K562 (cell line): ENCODE results near the gene BFSP1. TPM values are rescaled to one million over a fixed set of nuclear protein-coding genes. Genes with fewer than 3 reads are reported as not detected.

Experiments used
- CBX3 ChIP-seq, 2 experiments: IDR thresholded peaks; 1 replicate in 1 of 2; 2 replicates in 1 of 2; pipeline ENCODE4 v1.6.1; 2012; ENCODE audit warnings: inconsistent platforms in 2 of 2, low read length in 2 of 2, borderline replicate concordance in 1 of 2, control low read depth in 1 of 2
- CEBPZ ChIP-seq: fragments of 150-350 bp; IDR thresholded peaks from 2 replicates; pipeline ENCODE4 v1.6.1; 2014; ENCODE audit warnings: low read depth, mild to moderate bottlenecking, low read length, borderline replicate concordance
- CREM ChIP-seq: IDR thresholded peaks from 2 replicates; pipeline ENCODE4 v1.6.1; 2014; ENCODE audit warnings: antibody characterized with exemption, low read depth
- CTBP1 ChIP-seq: fragments of 450-650 bp; IDR thresholded peaks from 2 replicates; pipeline ENCODE4 v1.6.1; 2016; ENCODE audit warnings: borderline replicate concordance
- FOXM1 ChIP-seq, 2 experiments: fragments of 450-650 bp in 1 of 2; sonication (generic) in 1 of 2; formaldehyde crosslinking in 1 of 2; IDR thresholded peaks; 2 replicates each; pipeline versions ENCODE4 v1.6.1 to v1.9.0; 2017 to 2022; ENCODE audit warnings: low read depth in 2 of 2, mild to moderate bottlenecking in 2 of 2, missing genetic modification reagents in 1 of 2, moderate library complexity in 1 of 2
- GATAD2A ChIP-seq: fragments of 450-650 bp; IDR thresholded peaks from 2 replicates; pipeline ENCODE4 v1.6.1; 2017
- HDAC3 ChIP-seq: fragments of 450-650 bp; IDR thresholded peaks from 2 replicates; pipeline ENCODE4 v1.6.1; 2018; ENCODE audit warnings: borderline replicate concordance, mild to moderate bottlenecking, moderate library complexity; ENCODE audit not compliant: partially characterized antibody
- MED1 ChIP-seq: sonication (generic); formaldehyde crosslinking; IDR thresholded peaks from 2 replicates; pipeline ENCODE4 v1.8.1; 2023; ENCODE audit warnings: missing genetic modification reagents, borderline replicate concordance
- MNT ChIP-seq, 2 experiments: fragments of 450-650 bp; conservative IDR thresholded peaks; 2 replicates each; pipeline ENCODE4 v1.6.1; 2017; ENCODE audit warnings: mild to moderate bottlenecking in 2 of 2, moderate library complexity in 2 of 2
- NFE2 ChIP-seq: IDR thresholded peaks from 2 replicates; pipeline ENCODE4 v1.6.1; 2014; ENCODE audit warnings: antibody characterized with exemption, low read depth
- POLR2G ChIP-seq: fragments of 200-400 bp; formaldehyde crosslinking; IDR thresholded peaks from 2 replicates; pipeline ENCODE4 v1.6.1; 2017; ENCODE audit warnings: low read depth, mild to moderate bottlenecking, antibody characterized with exemption, low read length, moderate library complexity
- SRSF1 ChIP-seq: fragments of 200-400 bp; formaldehyde crosslinking; IDR thresholded peaks from 2 replicates; pipeline ENCODE4 v1.6.1; 2017; ENCODE audit warnings: mild to moderate bottlenecking, low read depth, low read length, moderate library complexity
- UBTF ChIP-seq, 2 experiments: IDR thresholded peaks; 2 replicates each; pipeline ENCODE4 v1.6.1; 2012; ENCODE audit warnings: improper control_type of control experiment in 2 of 2, low read depth in 2 of 2, low read length in 2 of 2, borderline replicate concordance in 1 of 2
- ZBED1 ChIP-seq: IDR thresholded peaks from 2 replicates; pipeline ENCODE4 v1.6.1; 2014
- ZNF134 ChIP-seq: fragments of 250-450 bp; sonication (Bioruptor Pico); conservative IDR thresholded peaks from 2 replicates; pipeline ENCODE4 v1.4.0; 2020
- ZNF3 ChIP-seq: fragments of 250-450 bp; sonication (Bioruptor Pico); IDR thresholded peaks from 2 replicates; pipeline ENCODE4 v1.5.0; 2021; ENCODE audit warnings: mild to moderate bottlenecking, moderate library complexity
- ZNF431 ChIP-seq: sonication (generic); formaldehyde crosslinking; IDR thresholded peaks from 2 replicates; pipeline ENCODE4 v1.8.0; 2022; ENCODE audit warnings: mild to moderate bottlenecking, missing genetic modification reagents
- ZNF507 ChIP-seq: conservative IDR thresholded peaks from 2 replicates; pipeline ENCODE4 v1.6.1; 2017; ENCODE audit warnings: missing genetic modification characterization, missing compliant biosample characterization
- ZNF512 ChIP-seq: IDR thresholded peaks from 2 replicates; pipeline ENCODE4 v1.6.1; 2016; ENCODE audit warnings: missing genetic modification characterization, missing compliant biosample characterization
- ZNF778 ChIP-seq: fragments of 450-650 bp; formaldehyde crosslinking; IDR thresholded peaks from 2 replicates; pipeline ENCODE4 v1.4.0; 2020; ENCODE audit warnings: mild to moderate bottlenecking, moderate library complexity
- ZZZ3 ChIP-seq: fragments of 450-650 bp; IDR thresholded peaks from 2 replicates; pipeline ENCODE4 v1.6.1; 2016; ENCODE audit warnings: antibody characterized with exemption, mild to moderate bottlenecking, moderate library complexity
- polyA plus RNA-seq, 8 experiments: library from polyadenylated mRNA; depleted of rRNA in 4 of 8; stranded (reverse) in 5 of 8; unstranded in 3 of 8; fragments of >200 nt; fragmentation: Nextera tagmentation in 2 of 8; fragmentation: Illumina TruSeq in 1 of 8; extraction: Ambion mirVana in 2 of 8; extraction: Trizol in 1 of 8; gene quantifications; 2 replicates each; pipeline versions ENCODE4 v1.2.1 to v1.2.3, GENCODE V29; 2011 to 2014; ENCODE audit warnings: inconsistent platforms in 1 of 8, missing spikeins in 1 of 8
- total RNA-seq, 7 experiments: library from RNA; depleted of rRNA in 6 of 7; stranded (reverse); fragments of >200 nt in 6 of 7; fragmentation: Illumina TruSeq in 2 of 7; extraction: Trizol in 2 of 7; gene quantifications; 2 replicates each; pipeline versions ENCODE4 v1.2.1 to v1.2.3, GENCODE V29; 2011 to 2021; ENCODE audit warnings: low replicate concordance in 1 of 7

BFSP1 gene
- total and polyA plus RNA-seq, 9 of the 15 experiments (the other 6 are each of a cell fraction or from before 2014, with no cell fraction given) = 0.09 to 0.86 (median 0.40) TPM

- TF ChIP-seq CBX3 (IDR thresholded peaks at IDR 0.05; ENCODE audit: borderline replicate concordance in 1 of 2, low read length in 2 of 2) = no peak
- no peak for TF ChIP-seq POLR2G
- no peak for TF ChIP-seq GATAD2A
- no peak for TF ChIP-seq UBTF (IDR thresholded peaks at IDR 0.05; ENCODE audit: borderline replicate concordance in 1 of 2, low read depth in 2 of 2, low read length in 2 of 2)
- TF ChIP-seq ZBED1 = no peak
- no peak for TF ChIP-seq ZNF3 (CRISPR knock-in tag)
- TF ChIP-seq MED1 (CRISPR knock-in tag) = no peak
- TF ChIP-seq ZNF778 (CRISPR knock-in tag) = no peak
- TF ChIP-seq SRSF1 = no peak
- peak; percentile 97 for TF ChIP-seq CTBP1
- no peak for TF ChIP-seq MNT (conservative IDR thresholded peaks at IDR 0.05)
- peak; percentile 24; the same call in 1 of the 2 replicates for TF ChIP-seq FOXM1 (IDR thresholded peaks at IDR 0.05; ENCODE audit: low read depth)
- no peak for TF ChIP-seq FOXM1 (CRISPR knock-in tag; IDR thresholded peaks at IDR 0.05; ENCODE audit: low read depth)
- TF ChIP-seq CREM = peak; percentile 34; the same call in 1 of the 2 replicates
- no peak for TF ChIP-seq NFE2
- no peak for TF ChIP-seq ZNF512 (tag)
- TF ChIP-seq CEBPZ = no peak
- TF ChIP-seq ZNF134 (CRISPR knock-in tag) = no peak
- TF ChIP-seq ZNF507 = no peak
- no peak for TF ChIP-seq ZNF431 (CRISPR knock-in tag)
- TF ChIP-seq ZZZ3 = no peak
- TF ChIP-seq HDAC3 = peak; percentile 23
These were observed 24.1 kb downstream of the BFSP1 start (continued) for GRCh38 chr20:17507032-17507431.
